Inferior parietal cortex (tissue), 1 donor: ENCODE data around the gene SOD2.
A peak's percentile ranks its signal among the peaks of the same experiment; 100 is the strongest.
"Not testable (repeated sequence)": the region's sequence is repeated elsewhere in the genome, so short reads cannot be mapped to it uniquely, and the experiment has no call there.

ENCODE experiments used
- DNase-seq: peaks from one replicate; pipeline ENCODE4 v3.0.0-alpha.2; 2016; ENCODE audit errors: extremely low spot score

SOD2 gene

DNA sequence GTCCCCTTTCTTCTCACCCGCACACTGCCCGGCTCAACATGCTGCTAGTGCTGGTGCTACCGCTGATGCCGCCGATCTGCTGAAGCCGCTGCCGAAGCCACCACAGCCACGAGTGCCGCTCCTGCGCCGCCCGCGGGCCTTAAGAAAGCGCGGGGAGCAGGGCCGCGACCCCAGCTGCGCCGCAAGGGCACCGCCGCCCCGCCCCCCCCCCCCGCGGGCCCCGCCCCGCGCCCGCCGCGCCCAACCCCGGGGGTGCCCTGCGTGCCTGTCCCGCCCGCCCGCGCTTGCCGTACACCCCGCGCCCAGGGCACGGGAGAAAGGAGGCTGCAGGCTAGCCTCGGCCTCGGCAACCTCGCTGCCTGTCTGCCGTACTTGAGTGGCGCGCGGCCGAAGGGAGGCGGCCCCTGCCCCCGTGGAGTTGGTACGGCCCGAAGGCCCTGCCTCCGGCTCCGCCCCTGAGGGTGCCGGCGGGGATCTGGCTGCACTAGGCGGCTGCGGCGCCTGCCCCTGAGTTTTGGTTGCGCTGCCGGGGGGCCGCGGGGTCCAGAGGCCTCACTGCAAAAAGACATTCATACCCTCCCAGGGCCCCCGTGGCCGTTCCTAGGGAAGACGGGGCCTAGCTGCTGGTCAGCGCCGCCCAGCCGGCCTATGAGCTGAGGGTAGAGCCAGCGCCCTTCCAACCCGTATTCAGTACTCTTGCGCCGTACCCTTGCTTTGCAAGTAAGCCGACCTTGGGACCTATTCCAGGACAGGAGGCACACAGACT lies at the start of gene SOD2:
Gene SOD2 (minus strand): TSS at position 114 of the 766 bp plus-strand sequence. CDS start 74 bp downstream, at position 40.
- peak; percentile 80 for DNase-seq

DNA sequence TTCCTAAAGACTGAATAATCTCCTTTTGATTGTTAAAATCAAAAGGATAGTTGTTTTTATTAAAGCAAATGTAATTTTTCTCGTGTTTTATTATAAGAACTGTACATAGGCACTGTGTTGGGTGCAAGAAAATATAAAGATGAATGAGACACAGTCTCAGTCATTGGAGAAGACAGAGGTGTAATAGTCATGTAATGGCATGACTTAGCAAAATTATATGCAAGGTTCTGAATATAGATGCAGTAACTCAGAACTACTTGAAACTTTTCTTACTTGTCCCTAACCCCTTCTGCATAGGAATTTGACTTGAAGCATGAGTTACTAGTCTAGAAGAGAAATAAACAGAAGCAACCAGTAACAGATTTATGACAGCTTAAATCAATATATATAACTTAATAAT lies 49.1 kb upstream of the SOD2 start:
- no peak for DNase-seq

DNA sequence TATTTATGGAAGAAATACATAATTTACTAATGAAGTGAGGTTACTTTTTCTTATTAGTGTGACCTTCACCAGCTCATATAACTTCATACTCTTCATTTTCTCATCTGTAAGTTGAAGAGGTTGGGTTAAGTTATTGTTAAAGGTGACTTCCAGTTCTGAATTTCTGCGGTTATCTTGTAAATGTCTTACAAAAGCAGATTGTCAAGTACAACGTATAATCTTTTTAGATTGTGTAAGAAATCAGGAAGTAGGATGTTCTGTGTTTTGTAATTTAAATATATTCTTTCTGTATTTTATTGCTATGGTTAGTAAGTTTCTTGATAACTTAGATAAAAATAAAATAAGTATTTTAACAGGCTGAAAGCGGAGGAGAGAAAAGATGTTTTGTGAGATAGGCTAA lies 46.3 kb upstream of the SOD2 start:
- DNase-seq: no peak

DNA sequence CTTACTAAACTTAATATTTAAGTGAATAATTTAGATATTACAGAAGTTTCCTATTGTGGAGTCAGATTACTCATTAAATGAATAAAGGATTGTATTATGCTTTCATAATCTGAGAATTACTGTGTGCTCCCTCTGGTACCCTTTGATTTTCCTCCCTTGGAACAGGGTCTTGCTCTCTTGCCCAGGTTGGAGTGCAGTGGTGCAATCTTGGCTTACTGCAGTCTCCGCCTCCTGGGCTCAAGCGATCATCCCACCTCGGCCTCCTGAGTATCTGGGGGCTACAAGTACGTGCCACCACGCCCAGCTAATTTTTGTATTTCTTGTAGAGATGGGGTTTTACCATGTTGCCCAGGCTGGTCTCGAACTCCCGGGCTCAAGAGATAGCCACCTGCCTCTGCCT lies 43.9 kb upstream of the SOD2 start:
- no peak for DNase-seq

DNA sequence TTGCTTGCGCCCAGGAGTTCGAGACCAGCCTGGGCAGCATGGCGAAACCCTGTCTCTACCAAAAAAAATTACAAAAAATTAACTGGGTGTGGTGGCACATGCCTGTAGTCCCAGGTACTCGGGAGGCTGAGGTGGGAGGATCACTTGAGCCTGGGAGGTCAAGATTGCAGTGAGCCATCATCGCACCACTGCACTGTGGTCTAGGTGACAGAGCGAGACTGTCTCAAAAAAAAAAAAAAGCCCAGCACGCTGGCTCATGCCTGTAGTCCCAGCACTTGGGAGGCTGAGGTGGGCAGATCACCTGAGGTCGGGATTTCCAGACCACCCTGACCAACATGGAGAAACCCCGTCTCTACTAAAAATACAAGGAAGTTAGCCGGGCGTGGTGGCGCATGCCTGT lies 40.4 kb upstream of the SOD2 start:
- not testable (repeated sequence) for DNase-seq

DNA sequence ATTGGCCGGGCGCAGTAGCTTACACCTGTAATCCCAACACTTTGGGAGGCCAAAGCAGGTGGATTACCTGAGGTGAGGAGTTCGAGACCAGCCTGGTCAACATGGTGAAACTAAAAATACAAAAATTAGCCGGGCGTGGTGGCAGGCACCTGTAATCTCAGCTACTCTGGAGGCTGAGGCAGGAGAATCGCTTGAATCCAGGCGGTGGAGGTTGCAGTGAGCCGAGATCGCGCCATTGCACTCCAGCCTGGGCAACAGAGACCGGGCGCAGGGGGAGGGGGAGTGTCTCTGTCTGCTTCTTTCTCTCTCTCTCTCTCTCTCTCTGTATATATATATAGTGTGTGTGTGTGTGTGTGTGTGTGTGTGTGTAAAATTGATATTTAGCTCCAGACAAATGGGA lies 39.5 kb upstream of the SOD2 start:
- not testable (repeated sequence) for DNase-seq

DNA sequence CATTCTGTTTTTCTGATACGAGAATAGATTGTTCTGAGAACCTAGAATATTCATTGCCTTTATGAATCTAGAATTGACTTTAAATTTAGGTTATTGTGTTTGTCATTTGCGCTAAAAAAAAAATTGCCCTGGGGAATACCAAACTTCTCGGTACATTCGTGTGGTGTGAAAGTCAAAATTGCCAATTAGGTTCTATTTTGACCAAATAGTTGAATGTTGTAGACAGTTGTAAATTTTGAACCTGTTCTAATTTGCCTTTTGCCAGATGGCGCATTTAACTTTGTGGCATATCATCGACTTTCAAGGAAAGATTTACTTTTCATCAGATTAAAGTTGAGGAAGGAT lies 37.3 kb upstream of the SOD2 start:
- no peak for DNase-seq

DNA sequence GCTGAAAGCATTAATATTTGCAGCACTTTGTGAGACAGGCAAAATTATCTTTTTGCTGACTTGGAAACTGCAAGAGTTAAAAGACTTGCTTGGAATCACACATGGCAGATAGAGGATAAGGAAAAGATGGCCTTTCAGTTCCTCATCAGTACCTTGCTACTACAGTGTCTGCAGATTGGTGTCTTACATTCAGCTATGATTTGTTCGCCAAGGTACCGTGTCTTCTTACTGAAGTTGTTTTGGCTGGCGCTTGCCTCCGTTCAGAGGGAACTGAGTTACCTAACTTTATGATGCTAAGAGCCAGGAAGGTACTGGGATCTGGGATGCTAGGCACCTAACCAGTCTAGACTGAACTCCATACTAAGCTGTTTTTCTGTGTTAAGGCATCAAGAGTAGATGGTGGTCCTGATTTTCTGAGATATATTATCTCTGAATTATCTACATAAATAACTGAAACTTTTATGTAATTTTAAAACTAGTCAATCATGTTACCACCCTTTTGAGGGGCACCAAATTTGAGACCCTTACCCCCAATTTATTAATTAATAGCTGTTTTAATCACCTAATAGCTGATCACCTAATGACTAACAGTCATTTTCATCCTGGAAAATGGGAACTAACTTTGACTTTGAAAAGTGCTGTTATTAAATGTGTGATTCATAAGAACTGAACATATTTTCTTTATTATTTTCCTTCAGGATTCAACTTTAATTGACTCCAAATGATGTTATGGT lies 36.7 kb upstream of the SOD2 start:
- no peak for DNase-seq

DNA sequence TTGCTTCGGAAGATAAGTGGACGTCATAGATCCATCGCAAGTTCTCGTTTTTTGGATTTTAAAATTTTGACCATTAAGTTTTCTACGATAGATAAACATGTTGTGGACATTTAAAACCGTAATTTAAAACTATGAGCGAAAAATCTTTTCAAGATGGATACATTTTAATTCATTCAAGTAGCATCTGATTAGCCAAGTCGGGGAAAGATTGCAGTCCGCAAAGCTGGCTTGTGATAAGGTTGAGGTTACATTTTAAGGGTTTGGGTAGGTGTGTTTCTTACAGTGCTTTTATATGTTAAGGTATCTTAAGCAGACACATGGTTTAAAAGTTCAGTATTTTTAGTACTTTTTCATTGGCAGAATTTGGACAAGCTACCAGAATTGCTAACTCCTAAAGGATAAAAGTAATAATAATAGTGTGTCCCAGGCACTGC lies 35.5 kb upstream of the SOD2 start:
- no peak for DNase-seq

DNA sequence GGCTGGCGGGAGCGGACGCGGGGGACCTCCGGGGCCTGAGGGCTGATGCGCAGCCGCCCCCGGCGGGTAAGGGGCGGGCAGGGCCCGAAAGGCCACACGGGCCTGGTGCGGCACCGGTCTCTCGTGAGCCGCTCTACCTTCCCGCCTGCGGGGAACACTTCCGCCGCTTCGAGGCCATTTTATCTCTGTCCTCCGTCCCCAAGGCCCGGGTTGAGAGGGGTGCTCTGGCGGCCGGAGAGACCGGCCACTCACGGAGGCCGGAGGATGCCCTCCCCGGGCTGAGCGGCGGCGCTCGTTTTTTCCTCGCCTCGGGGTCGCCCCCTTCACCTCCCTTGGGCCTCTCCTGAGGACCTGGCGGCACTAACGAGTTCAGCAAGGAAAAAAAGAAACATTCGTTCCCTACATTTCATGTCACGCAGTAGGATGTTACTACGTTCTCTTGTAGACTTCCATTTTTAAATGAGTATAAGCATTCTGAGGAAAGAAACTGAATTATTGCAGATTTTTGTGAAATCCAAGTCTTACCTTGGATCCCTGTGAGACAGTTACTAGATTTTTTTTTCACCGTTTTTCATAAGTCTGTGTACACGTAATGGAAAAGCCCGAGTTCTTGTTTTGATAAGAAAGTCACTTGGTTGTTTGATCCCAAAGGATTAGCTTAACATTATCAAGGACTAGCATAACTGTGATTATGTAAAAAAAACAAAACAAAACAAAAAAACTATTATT lies 34.8 kb upstream of the SOD2 start:
- peak; percentile 49 for DNase-seq

DNA sequence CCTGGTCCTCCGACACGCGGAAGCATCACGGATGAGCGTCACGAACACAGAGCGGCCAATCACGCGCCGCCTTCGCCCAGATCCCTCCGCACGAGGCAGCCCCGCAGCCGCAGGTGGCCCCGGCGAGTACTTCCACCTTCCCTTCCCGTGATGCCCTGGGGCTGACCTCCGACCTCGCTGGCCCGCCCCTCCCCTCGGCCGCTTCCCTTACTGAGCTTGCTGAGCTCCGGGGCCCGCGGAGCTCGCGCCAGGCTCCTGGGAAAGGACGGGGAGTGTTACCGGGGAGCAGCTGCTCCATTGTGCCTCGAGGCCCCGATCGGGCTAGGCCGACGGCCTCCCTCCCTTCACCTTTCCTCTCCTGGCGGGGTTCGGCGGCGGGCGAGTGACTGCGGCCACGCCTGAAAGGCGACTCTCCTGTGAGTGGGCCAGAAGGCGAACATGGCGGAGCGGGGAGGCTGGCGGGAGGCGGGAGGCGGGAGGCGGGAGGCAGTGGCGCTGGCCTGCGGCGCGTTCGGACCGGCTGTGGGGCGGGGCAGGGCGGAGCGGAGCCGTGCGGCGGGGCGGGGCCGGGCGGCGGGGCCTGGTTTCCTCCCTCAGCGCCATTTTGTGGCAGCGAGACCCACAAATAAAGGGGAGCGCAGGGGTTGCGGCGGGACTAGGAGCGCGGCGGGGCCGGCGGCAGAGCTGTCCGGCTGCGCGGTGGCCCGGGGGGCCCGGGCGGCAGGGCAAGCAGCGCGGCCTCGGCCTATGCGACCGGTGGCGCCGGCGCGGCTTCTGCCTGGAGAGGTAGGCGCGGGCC lies 34.1 kb upstream of the SOD2 start, which contains the start of gene WTAP:
Gene WTAP (plus strand): TSS at position 589 of the 799 bp plus-strand sequence. CDS start 8,760 bp downstream, outside the sequence.
- DNase-seq: peak; percentile 94

DNA sequence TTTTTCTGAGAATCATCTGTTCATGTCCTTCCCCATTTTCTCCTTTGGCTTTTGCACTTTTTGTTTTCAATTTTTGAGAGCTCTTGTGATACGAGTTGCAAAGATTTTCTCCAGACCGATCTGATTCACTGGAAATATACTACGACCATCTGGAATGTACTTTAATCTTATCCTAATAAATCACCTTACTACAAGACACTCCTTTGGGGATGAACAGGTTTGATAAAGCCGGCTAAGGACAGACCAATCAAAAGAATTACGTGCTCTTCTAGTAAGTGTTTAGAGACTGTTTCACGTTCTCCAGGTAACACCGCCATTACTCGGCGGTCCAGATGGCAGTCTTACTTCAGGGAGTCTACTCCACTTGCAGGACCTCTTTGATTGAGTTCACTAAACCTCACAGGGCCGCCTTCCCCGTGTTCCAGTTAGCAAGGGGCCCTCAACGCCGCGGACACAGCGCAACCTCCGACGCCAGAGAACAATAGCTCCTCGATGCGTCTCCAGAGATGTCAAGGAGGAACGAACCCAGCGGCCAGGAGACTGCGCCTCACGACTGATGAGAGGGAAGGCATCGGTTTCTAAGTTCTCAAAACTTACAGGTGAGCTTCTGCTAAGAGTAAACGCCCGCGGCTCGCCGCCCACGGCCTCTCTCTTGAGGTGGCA lies 33.3 kb upstream of the SOD2 start:
- DNase-seq: peak; percentile 57

DNA sequence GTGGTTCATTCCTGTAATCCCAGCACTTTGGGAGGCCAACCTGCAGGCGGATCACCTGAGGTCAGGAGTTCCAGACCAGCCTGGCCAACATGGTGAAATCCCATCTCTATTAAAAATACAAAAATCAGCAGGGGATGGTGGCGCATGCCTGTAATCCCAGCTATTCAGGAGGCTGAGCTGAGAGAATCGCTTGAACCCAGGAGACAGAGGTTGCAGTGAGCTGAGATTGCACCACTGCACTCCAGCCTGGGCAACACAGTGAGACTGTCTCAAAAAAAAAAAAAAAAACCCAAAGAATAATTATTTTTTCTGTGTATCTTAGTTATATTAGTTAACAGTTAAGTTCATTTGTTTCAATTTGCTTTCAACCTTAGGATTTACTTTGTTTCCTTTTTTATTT lies 32.2 kb upstream of the SOD2 start:
- not testable (repeated sequence) for DNase-seq

DNA sequence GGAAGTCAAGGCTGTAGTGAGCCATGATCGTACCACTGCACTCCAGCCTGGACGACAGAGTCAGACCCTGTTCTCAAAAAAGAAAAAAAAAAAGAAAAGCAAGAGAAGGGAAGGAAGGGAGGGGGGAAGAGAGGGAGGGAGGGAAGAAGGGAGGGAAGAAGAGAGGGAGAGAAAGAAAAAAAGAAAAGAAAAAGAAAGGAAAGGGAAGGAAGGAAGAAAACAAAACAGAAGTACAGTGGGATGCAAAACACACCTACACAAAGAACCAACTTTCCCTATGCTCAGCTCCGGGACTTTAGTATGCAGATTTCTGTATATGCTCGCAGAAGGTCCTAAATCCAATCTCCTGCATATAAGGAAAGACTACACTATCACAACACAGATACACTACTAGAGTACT lies 31.7 kb upstream of the SOD2 start:
- no peak for DNase-seq

DNA sequence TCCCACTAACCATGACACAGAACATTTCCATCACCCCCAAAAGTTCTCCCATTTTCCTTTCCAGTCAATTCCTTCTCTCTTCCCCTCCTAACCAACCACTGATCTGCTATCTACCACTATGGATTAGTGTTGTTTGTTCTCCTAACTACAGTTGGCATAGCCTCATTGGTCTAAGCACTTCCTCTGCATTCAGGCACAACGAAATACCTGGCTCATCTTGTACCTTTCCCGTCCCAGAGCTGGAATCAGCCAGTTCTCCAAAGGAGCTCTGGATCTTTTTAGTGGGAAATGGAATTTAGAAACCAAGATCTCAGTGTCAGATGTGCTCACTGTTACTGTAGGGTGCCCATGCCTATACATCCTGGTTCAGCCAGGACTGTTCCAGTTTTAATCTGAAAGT lies 30.2 kb upstream of the SOD2 start:
- no peak for DNase-seq

DNA sequence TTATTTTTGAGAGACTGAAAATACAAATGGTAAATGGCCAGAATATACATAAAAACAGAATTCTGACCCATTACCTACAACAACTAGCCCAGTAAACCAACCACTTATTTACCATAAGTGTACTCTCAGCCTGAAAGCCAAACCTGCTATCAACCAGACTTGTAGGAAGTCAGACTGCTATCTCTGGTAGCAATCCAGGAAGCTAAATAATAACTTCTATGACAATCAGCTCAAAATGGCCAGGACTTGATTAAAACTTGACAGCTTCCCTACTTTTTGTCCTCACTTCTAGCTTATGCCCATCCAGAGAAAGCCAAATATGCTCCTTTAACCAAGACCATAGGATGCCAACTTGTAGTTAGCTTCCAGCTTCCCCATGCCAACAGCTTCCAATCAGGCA lies 29.6 kb upstream of the SOD2 start:
- DNase-seq: no peak

DNA sequence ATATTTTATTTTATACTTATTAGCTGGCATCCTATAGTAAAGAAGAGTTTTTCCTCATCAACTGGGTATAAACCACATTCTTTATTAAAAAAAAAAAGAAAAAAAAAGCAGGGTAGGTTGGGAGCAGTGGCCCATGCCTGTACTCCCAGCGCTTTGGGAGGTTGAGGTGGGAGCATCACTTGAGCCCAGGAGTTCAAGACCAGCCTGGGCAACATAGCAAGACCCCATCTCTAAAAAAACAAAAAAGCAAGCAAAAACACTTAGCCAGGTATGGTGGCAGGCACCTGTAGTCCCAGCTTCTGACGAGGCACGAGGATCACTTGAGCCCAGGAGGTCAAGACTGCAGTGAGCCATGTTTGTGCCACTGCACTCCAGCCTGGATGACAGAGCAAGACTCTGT lies 28.9 kb upstream of the SOD2 start:
- not testable (repeated sequence) for DNase-seq

DNA sequence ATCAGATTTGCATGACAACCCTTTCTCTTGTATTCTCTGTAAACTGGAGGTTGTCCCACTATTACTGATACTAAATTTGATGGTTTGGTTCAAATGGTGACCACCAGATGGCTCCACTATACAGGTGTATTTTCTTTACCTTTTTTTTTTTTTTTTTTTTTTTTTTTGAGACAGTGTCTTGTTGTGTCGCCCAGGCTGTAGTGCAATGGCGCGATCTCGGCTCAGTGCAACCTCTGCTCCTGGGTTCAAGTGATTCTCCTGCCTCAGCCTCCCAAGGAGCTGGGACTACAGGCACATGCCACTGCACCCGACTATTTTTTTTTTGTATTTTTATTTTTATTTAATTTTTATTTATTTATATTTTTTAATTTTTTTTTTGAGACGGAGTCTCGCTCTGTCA lies 27.7 kb upstream of the SOD2 start:
- DNase-seq: no peak

DNA sequence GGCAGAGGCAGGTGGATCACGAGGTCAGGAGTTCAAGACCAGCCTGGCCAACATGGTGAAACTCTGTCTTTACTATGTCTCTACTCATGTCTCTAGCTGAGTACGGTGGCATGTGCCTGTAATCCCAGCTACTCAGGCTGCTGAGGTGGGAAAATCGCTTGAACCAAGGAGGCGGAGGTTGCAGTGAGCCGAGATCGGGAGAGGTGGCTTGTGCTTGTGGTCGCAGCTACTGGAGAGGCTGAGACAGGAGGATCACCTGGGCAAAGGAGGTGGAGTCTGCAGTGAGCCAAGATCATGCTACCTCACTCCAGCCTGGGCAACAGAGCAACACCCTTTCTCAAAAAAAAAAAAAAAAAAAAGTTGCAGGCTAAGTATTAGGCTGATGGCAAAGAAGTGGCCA lies 26.2 kb upstream of the SOD2 start:
- DNase-seq: no peak

DNA sequence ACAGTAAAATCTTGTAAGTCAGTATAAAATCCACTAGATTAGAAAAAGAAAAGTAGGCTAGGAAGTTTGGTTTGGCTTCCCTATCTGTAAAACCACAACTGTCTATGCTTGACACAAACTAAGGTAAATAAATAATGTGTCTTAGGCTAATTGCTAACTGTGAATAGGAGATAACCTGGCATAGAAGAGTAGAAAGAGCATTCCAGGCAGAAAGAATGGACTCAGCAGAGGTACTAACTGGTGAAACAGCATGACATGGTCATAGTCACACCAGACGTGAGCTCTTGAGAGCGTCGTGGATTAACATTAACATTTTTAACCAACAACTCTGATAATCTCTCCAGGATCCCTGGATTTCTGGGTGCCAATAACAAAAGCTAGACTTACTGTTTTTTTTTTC lies 25.6 kb upstream of the SOD2 start:
- no peak for DNase-seq
